Activated B cell treated with CpG ODN at 0.5 μM for 24 hours (primary cell): ENCODE measurements around the gene CDC42EP3. TPM values are rescaled to one million over a fixed set of nuclear protein-coding genes. Genes with fewer than 3 reads are reported as not detected.

Source experiments
- ATAC-seq: fragments of 200-7000 bp; cut with Tn5 transposase; one replicate; pipeline ENCODE4 v1.10.0; 2021; ENCODE audit warnings: low read depth, mild to moderate bottlenecking, moderate library complexity
- CTCF ChIA-PET: fragments of 350-600 bp; sonication (Branson Sonifier 250); formaldehyde crosslinking; loops from one replicate; lab custom pipeline; 2021; ENCODE audit warnings: antibody characterized with exemption; lab: Charles Lee
- POLR2A ChIA-PET: fragments of 350-600 bp; sonication (Branson Sonifier 250); formaldehyde crosslinking; loops from one replicate; lab custom pipeline; 2021; ENCODE audit warnings: antibody characterized with exemption; lab: Charles Lee
- DNase-seq: peaks from one replicate; pipeline ENCODE4 v3.0.0; 2022
- H3K27ac Mint-ChIP-seq: one replicate; pipeline ENCODE4 v1.8.0; 2020; ENCODE audit warnings: mixed read lengths
- H3K27me3 Mint-ChIP-seq: one replicate; pipeline ENCODE4 v1.8.0; 2021; ENCODE audit warnings: mixed read lengths
- H3K36me3 Mint-ChIP-seq: one replicate; pipeline ENCODE4 v1.8.0; 2021; ENCODE audit warnings: low read depth, mixed read lengths
- H3K4me1 Mint-ChIP-seq: one replicate; pipeline ENCODE4 v1.8.0; 2021; ENCODE audit warnings: mixed read lengths
- H3K4me3 Mint-ChIP-seq: one replicate; pipeline ENCODE4 v1.8.0; 2020; ENCODE audit warnings: mild to moderate bottlenecking, mixed read lengths
- H3K9me3 Mint-ChIP-seq: one replicate; pipeline ENCODE4 v1.8.0; 2020; ENCODE audit warnings: mixed read lengths
- CTCF ChIP-seq: fragments of 200-600 bp; IDR thresholded peaks from one replicate; pipeline ENCODE4 v1.8.0; 2022; ENCODE audit warnings: antibody characterized with exemption, mild to moderate bottlenecking
- intact Hi-C: fragments of 100-400 bp; cut with micrococcal nuclease; formaldehyde crosslinking; loops from one replicate; pipeline ENCODE4 v1.15.1; 2024
- total RNA-seq: library from RNA; stranded (reverse); gene quantifications from 2 replicates; pipeline ENCODE4 v1.2.3, GENCODE V29; 2022

The CDC42EP3 gene
- total RNA-seq, 1 donor from 2014 or later = 33.2 TPM

GRCh38 chr2:37707393-37707792 lies 36.0 kb upstream of the CDC42EP3 start:
- Mint-ChIP-seq H3K36me3 (no peaks in the 10 kb centered on the region), H3K27me3 (no peaks in the 10 kb centered on the region), H3K9me3 (no peaks in the 10 kb centered on the region), H3K4me3 (peak overlapping the region; percentile 37), H3K4me1 (peaks cover 27% of the 10 kb centered on the region), H3K27ac (no peak overlapping the region)
- intact Hi-C loops = no loop called here
- TF ChIP-seq CTCF = no peak
- ChIA-PET POLR2A (no interaction called here), CTCF (no interaction called here)
- ATAC-seq = peak; percentile 28
- DNase-seq = no peak

- Mint-ChIP-seq H3K4me1 (peaks cover 24% of the 10 kb centered on the region), H3K9me3 (peaks cover 5% of the 10 kb centered on the region), H3K27me3 (no peaks in the 10 kb centered on the region), H3K27ac (no peak overlapping the region), H3K4me3 (no peak overlapping the region), H3K36me3 (no peaks in the 10 kb centered on the region)
- DNase-seq (no peak), ATAC-seq (no peak)
- TF ChIP-seq CTCF = no peak
- ChIA-PET POLR2A (no interaction called here), CTCF (no interaction called here)
- intact Hi-C loops = no loop called here
Measured at GRCh38 chr2:37706334-37707183, 35.1 kb upstream of the CDC42EP3 start.

- POLR2A ChIA-PET = no interaction called here
- intact Hi-C loops = no loop called here
- peaks cover 20% of the 10 kb centered on the region for H3K4me1 Mint-ChIP-seq
- H3K9me3 Mint-ChIP-seq = peaks cover 6% of the 10 kb centered on the region
- CTCF ChIA-PET = no interaction called here
- DNase-seq (no peak), ATAC-seq (no peak)
- H3K4me3 Mint-ChIP-seq = no peak overlapping the region
- no peaks in the 10 kb centered on the region for H3K27me3 Mint-ChIP-seq
- H3K27ac Mint-ChIP-seq = no peak overlapping the region
- TF ChIP-seq CTCF = no peak
- no peaks in the 10 kb centered on the region for H3K36me3 Mint-ChIP-seq
Measured at GRCh38 chr2:37705191-37705590, 33.7 kb upstream of the CDC42EP3 start.

- Mint-ChIP-seq H3K4me3 (no peak overlapping the region), H3K27me3 (no peaks in the 10 kb centered on the region), H3K9me3 (peaks cover 6% of the 10 kb centered on the region), H3K36me3 (no peaks in the 10 kb centered on the region), H3K4me1 (no peaks in the 10 kb centered on the region), H3K27ac (no peak overlapping the region)
- DNase-seq (no peak), ATAC-seq (no peak)
- CTCF ChIA-PET = no interaction called here
- POLR2A ChIA-PET = no interaction called here
- no peak for TF ChIP-seq CTCF
- intact Hi-C loops = no loop called here
Measured at GRCh38 chr2:37698931-37699481, 27.6 kb upstream of the CDC42EP3 start.

GRCh38 chr2:37695336-37695735 lies 23.9 kb upstream of the CDC42EP3 start:
- intact Hi-C loops = no loop called here
- Mint-ChIP-seq H3K4me1 (no peaks in the 10 kb centered on the region), H3K27ac (no peak overlapping the region), H3K9me3 (no peaks in the 10 kb centered on the region), H3K27me3 (peaks cover 3% of the 10 kb centered on the region), H3K36me3 (no peaks in the 10 kb centered on the region), H3K4me3 (no peak overlapping the region)
- ATAC-seq (no peak), DNase-seq (no peak)
- ChIA-PET POLR2A (no interaction called here), CTCF (no interaction called here)
- TF ChIP-seq CTCF = no peak
